ENCODE data around the gene NRP1. TPM values are rescaled to one million over a fixed set of nuclear protein-coding genes. Genes with fewer than 3 reads are reported as not detected.

NRP1 gene
- total and polyA plus RNA-seq, 2 of the 8 experiments (the other 6 are each of a cell fraction or from before 2014, with no cell fraction given): 1.2 to 2.1 TPM

- TF ChIP-seq TBP (IDR thresholded peaks at IDR 0.05; ENCODE audit: low read depth, low read length) (no peak), CEBPB (IDR thresholded peaks at IDR 0.05; ENCODE audit: low read depth, low read length) (no peak), ATF2 (IDR thresholded peaks at IDR 0.05; ENCODE audit: low read length) (no peak), SRF (IDR thresholded peaks at IDR 0.05; ENCODE audit: low read depth, low read length) (no peak), GABPA (IDR thresholded peaks at IDR 0.05; ENCODE audit: borderline replicate concordance, insufficient read depth, low read length) (no peak), TAF7 (optimal IDR thresholded peaks at IDR 0.05; ENCODE audit: borderline replicate concordance, low read depth, low read length) (no peak), RAD21 (IDR thresholded peaks at IDR 0.05 in 1 of 2, conservative IDR thresholded peaks at IDR 0.05 in 1 of 2; ENCODE audit: low read depth in 2 of 2, low read length in 2 of 2) (no peak), SP1 (IDR thresholded peaks at IDR 0.05; ENCODE audit: low read depth, low read length) (no peak), POLR2AphosphoS5 (IDR thresholded peaks at IDR 0.05; ENCODE audit: low read depth, low read length) (no peak)
- H3K4me1 ChIP-seq (replicated peaks in 1 of 4; ENCODE audit: control insufficient read depth in 3 of 4, insufficient read depth in 4 of 4, low read length in 3 of 4): no peaks in the 10 kb centered on the region
- H3K56ac ChIP-seq (replicated peaks; ENCODE audit: insufficient read length, low read depth, low read length): no peak overlapping the region
- H3K36me3 ChIP-seq (ENCODE audit: control insufficient read depth in 2 of 4, insufficient read depth in 4 of 4, low read length in 3 of 4): no peaks in the 10 kb centered on the region
- ChIA-PET POLR2A (ENCODE audit: partially characterized antibody) (no interaction called here), CTCF (ENCODE audit: partially characterized antibody) (interaction anchor here (1.4 kb wide), 1 partner anchor 54 kb away, joined by 3 read pairs; no protein-coding TSS in a partner anchor)
- H3K79me1 ChIP-seq (ENCODE audit: low read depth, low read length): no peaks in the 10 kb centered on the region
- H4K5ac ChIP-seq (ENCODE audit: insufficient read length, low read depth, low read length): no peak overlapping the region
- H3K4me3 ChIP-seq (ENCODE audit: extremely low read depth in 1 of 4, insufficient read depth in 2 of 4, low read depth in 3 of 4, low read length in 4 of 4): no peak overlapping the region
- H3K14ac ChIP-seq (ENCODE audit: insufficient read length): no peak overlapping the region
- H2AK5ac ChIP-seq (ENCODE audit: low read depth, low read length): no peak overlapping the region
- peaks cover 0 to 1% (median 0%) of the 10 kb centered on the region in 4 experiments; a peak in 1 of 7 replicates for H3K27me3 ChIP-seq (replicated peaks in 1 of 4; ENCODE audit: control insufficient read depth in 3 of 4, extremely low read depth in 1 of 4, insufficient read depth in 3 of 4, low read length in 3 of 4)
- peaks cover 2% of the 10 kb centered on the region; the same call in 1 of the 2 replicates for H3K23me2 ChIP-seq (ENCODE audit: low read depth, low read length)
- H3K9me3 ChIP-seq (ENCODE audit: insufficient read depth in 2 of 2, low read depth in 1 of 2, low read length in 1 of 2): no peaks in the 10 kb centered on the region
- no peak overlapping the region for H3K4me2 ChIP-seq (ENCODE audit: insufficient read depth in 1 of 2, low read depth in 2 of 2, low read length in 2 of 2)
- H2BK15ac ChIP-seq (ENCODE audit: low read length): no peak overlapping the region
- H2BK120ac ChIP-seq (replicated peaks; ENCODE audit: low read depth, low read length): no peak overlapping the region
- no peak overlapping the region for H3K18ac ChIP-seq (ENCODE audit: extremely low read depth, low read length)
- no peak overlapping the region for H3K9ac ChIP-seq (replicated peaks in 1 of 4; ENCODE audit: extremely low read depth in 1 of 4, low read depth in 3 of 4, low read length in 3 of 4)
- no peak overlapping the region for H4K8ac ChIP-seq (ENCODE audit: extremely low read depth, insufficient read depth, low read length)
- no peaks in the 10 kb centered on the region for H3K79me2 ChIP-seq (ENCODE audit: control insufficient read depth in 1 of 2, insufficient read depth in 2 of 2, low read length in 2 of 2)
- H2BK5ac ChIP-seq (ENCODE audit: low read depth, low read length): no peak overlapping the region
- FAIRE-seq (no peak), DNase-seq (ENCODE audit: low read depth in 1 of 2, low spot score in 2 of 2) (no peak)
- no peak overlapping the region for H2BK20ac ChIP-seq (ENCODE audit: low read length)
- 92% methylated on average over 11 of the region's 11 CpGs; no CpG with 5 or more reads in 1 of the 2 experiments for WGBS, 2 experiments (ENCODE audit: extremely low coverage in 1 of 2, insufficient coverage in 1 of 2, insufficient read length in 1 of 2, insufficient replicate concordance in 2 of 2, low coverage in 1 of 2, low lambda C conversion rate in 2 of 2, missing lambda C conversion rate in 1 of 2)
- H4K20me1 ChIP-seq (replicated peaks in 1 of 2; ENCODE audit: control insufficient read depth in 1 of 2, insufficient read depth in 2 of 2, low read length in 2 of 2): no peaks in the 10 kb centered on the region
- H2BK12ac ChIP-seq (ENCODE audit: low read depth, low read length): no peak overlapping the region
- H2AFZ ChIP-seq (ENCODE audit: low read length): no peak overlapping the region
- no peak overlapping the region for H3K27ac ChIP-seq (ENCODE audit: low read depth, low read length)
- no peak overlapping the region for H3K4ac ChIP-seq (replicated peaks; ENCODE audit: insufficient read length, low read depth, low read length)
- no peak overlapping the region for H3K23ac ChIP-seq (ENCODE audit: insufficient read length)
- H4K91ac ChIP-seq (replicated peaks; ENCODE audit: insufficient read length, low read length): no peak overlapping the region
Measured at GRCh38 chr10:33247221-33247922, 87.1 kb downstream of the NRP1 start.
